HepG2 (cell line): ENCODE measurements around the gene GAD1. TPM values are rescaled to one million over a fixed set of nuclear protein-coding genes. Genes with fewer than 3 reads are reported as not detected.
A peak's percentile ranks its signal among the peaks of the same experiment; 100 is the strongest.

Experiments used
- DPF2 ChIP-seq: sonication (generic); formaldehyde crosslinking; IDR thresholded peaks from 2 replicates; pipeline ENCODE4 v1.4.0; 2020; ENCODE audit warnings: mild to moderate bottlenecking, low read depth, missing genetic modification reagents, borderline replicate concordance
- FOSL1 ChIP-seq: sonication (generic); formaldehyde crosslinking; IDR thresholded peaks from 2 replicates; pipeline ENCODE4 v1.9.0; 2021; ENCODE audit warnings: missing genetic modification reagents, borderline replicate concordance
- FOXK2 ChIP-seq: fragments of 450-650 bp; IDR thresholded peaks from 2 replicates; pipeline ENCODE4 v1.6.1; 2016
- MTF1 ChIP-seq: sonication (generic); formaldehyde crosslinking; IDR thresholded peaks from 2 replicates; pipeline ENCODE4 v1.5.0; 2020; ENCODE audit warnings: missing genetic modification reagents
- MTF2 ChIP-seq: sonication (generic); formaldehyde crosslinking; IDR thresholded peaks from 2 replicates; pipeline ENCODE4 v1.5.0; 2020; ENCODE audit warnings: missing genetic modification reagents, borderline replicate concordance
- SUZ12 ChIP-seq: fragments of 150-350 bp; IDR thresholded peaks from 2 replicates; pipeline ENCODE4 v1.6.1; 2014; ENCODE audit warnings: low read depth, low read length
- ZNF124 ChIP-seq: sonication (generic); formaldehyde crosslinking; IDR thresholded peaks from 2 replicates; pipeline ENCODE4 v1.4.0; 2020; ENCODE audit warnings: missing genetic modification reagents
- ZNF713 ChIP-seq: sonication (generic); formaldehyde crosslinking; IDR thresholded peaks from 2 replicates; pipeline ENCODE4 v1.4.0; 2020; ENCODE audit warnings: mild to moderate bottlenecking, missing genetic modification reagents
- polyA plus RNA-seq, 8 experiments: library from polyadenylated mRNA; depleted of rRNA in 3 of 8; stranded (reverse) in 7 of 8; unstranded in 1 of 8; fragments of >200 nt; fragmentation: Illumina TruSeq in 4 of 8; extraction: Trizol in 4 of 8; gene quantifications; 2 replicates each; pipeline versions ENCODE4 v1.2.1 to v1.2.3, GENCODE V29; 2011 to 2016; ENCODE audit warnings: low read depth in 4 of 8, missing spikeins in 1 of 8, mixed read lengths in 1 of 8; ENCODE audit not compliant: insufficient read depth in 1 of 8
- total RNA-seq, 5 experiments: library from RNA; depleted of rRNA; stranded (reverse); fragments of >200 nt; fragmentation: Illumina TruSeq; extraction: Trizol; gene quantifications; 2 replicates each; pipeline ENCODE4 v1.2.3, GENCODE V29; 2016; ENCODE audit warnings: low read depth in 1 of 5
- TF ChIP-seq, protein P1 (sequence below): sonication (generic); formaldehyde crosslinking; IDR thresholded peaks from 2 replicates; pipeline ENCODE4 v1.4.0; 2020; ENCODE audit warnings: mild to moderate bottlenecking, low read depth, missing genetic modification reagents
- TF ChIP-seq, protein P2 (sequence below): sonication (generic); formaldehyde crosslinking; IDR thresholded peaks from 2 replicates; pipeline ENCODE4 v1.5.1; 2020; ENCODE audit warnings: missing genetic modification reagents, mild to moderate bottlenecking, borderline replicate concordance
- TF ChIP-seq, protein P3 (sequence below): sonication (generic); formaldehyde crosslinking; IDR thresholded peaks from 2 replicates; pipeline ENCODE4 v1.4.0; 2020; ENCODE audit warnings: missing genetic modification reagents, borderline replicate concordance
- TF ChIP-seq, protein P4 (sequence below): sonication (generic); formaldehyde crosslinking; IDR thresholded peaks from 2 replicates; pipeline ENCODE4 v1.4.0; 2020; ENCODE audit warnings: missing genetic modification reagents, borderline replicate concordance
- TF ChIP-seq, protein P5 (sequence below): sonication (generic); formaldehyde crosslinking; IDR thresholded peaks from 2 replicates; pipeline ENCODE4 v1.5.1; 2020; ENCODE audit warnings: mild to moderate bottlenecking, missing genetic modification reagents, borderline replicate concordance
- TF ChIP-seq, protein P6 (sequence below): sonication (generic); formaldehyde crosslinking; IDR thresholded peaks from 2 replicates; pipeline ENCODE4 v1.4.0; 2020; ENCODE audit warnings: missing genetic modification reagents
- TF ChIP-seq, protein P7 (sequence below): sonication (generic); formaldehyde crosslinking; IDR thresholded peaks from 2 replicates; pipeline ENCODE4 v1.4.0; 2020; ENCODE audit warnings: mild to moderate bottlenecking, missing genetic modification reagents
- TF ChIP-seq, protein P8 (sequence below): IDR thresholded peaks from 2 replicates; pipeline ENCODE4 v1.6.1; 2012; ENCODE audit warnings: inconsistent platforms
- TF ChIP-seq, protein P9 (sequence below): sonication (generic); formaldehyde crosslinking; IDR thresholded peaks from 2 replicates; pipeline ENCODE4 v1.4.0; 2020; ENCODE audit warnings: missing genetic modification reagents, mild to moderate bottlenecking, borderline replicate concordance

GAD1 gene
- total and polyA plus RNA-seq, 2 of the 13 experiments (the other 11 are each of a cell fraction or from before 2014, with no cell fraction given): 0.09 to 0.13 TPM

DNA sequence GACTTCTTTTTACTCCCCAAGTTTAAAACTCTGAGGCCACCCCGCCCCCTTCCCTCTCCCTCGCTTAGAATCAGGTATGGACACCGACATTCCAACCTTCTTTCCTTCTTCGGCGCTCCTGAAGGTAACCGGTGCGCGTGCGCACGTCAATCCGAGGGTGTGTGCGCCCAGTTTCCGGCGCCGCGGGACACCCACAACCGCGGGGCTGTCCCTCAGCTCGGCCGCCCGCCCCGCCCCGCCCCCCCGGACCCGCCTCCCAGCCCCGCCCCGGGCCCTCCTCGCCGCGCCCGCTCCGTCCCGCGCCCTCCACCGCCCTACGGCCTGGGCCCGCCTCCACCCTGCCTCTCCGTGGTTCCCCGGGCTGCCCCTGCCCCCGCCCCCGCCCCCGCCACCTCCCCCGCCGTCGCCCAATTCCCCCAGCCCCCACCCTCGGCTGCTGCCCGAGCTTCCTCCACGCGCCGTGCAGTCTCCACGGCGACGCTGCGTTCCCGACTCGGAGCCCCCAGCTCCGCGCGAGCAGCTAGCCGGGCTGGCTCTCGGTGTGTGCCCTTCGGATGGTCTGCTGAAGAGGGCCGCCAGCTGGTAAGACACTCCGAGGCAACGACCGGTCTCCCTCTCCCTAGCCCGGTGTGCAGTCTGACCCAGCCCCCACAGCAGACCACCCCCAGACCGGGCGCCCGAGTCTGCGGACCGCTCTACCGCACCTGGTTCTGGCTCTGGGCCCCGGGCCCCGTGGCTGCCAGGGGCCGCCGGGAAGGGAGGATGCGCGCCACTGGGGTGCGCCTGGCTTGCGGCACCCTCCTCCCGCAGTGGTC, 45.9 kb upstream of the GAD1 start (continued):
- TF ChIP-seq, protein P1, sequence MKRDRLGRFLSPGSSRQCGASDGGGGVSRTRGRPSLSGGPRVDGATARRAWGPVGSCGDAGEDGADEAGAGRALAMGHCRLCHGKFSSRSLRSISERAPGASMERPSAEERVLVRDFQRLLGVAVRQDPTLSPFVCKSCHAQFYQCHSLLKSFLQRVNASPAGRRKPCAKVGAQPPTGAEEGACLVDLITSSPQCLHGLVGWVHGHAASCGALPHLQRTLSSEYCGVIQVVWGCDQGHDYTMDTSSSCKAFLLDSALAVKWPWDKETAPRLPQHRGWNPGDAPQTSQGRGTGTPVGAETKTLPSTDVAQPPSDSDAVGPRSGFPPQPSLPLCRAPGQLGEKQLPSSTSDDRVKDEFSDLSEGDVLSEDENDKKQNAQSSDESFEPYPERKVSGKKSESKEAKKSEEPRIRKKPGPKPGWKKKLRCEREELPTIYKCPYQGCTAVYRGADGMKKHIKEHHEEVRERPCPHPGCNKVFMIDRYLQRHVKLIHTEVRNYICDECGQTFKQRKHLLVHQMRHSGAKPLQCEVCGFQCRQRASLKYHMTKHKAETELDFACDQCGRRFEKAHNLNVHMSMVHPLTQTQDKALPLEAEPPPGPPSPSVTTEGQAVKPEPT (CRISPR knock-in tag): no peak
- TF ChIP-seq ZNF124 (CRISPR knock-in tag) (no peak), FOSL1 (no peak), MTF2 (CRISPR knock-in tag) (peak; percentile 90; the same call in 1 of the 2 replicates), FOXK2 (no peak), DPF2 (CRISPR knock-in tag) (no peak), SUZ12 (no peak), MTF1 (CRISPR knock-in tag) (0 out of 2 replicates have a peak, but pooled peaks have one; percentile 55), ZNF713 (CRISPR knock-in tag) (no peak)
- TF ChIP-seq, protein P2, sequence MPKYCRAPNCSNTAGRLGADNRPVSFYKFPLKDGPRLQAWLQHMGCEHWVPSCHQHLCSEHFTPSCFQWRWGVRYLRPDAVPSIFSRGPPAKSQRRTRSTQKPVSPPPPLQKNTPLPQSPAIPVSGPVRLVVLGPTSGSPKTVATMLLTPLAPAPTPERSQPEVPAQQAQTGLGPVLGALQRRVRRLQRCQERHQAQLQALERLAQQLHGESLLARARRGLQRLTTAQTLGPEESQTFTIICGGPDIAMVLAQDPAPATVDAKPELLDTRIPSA (CRISPR knock-in tag): no peak
- TF ChIP-seq, protein P3, sequence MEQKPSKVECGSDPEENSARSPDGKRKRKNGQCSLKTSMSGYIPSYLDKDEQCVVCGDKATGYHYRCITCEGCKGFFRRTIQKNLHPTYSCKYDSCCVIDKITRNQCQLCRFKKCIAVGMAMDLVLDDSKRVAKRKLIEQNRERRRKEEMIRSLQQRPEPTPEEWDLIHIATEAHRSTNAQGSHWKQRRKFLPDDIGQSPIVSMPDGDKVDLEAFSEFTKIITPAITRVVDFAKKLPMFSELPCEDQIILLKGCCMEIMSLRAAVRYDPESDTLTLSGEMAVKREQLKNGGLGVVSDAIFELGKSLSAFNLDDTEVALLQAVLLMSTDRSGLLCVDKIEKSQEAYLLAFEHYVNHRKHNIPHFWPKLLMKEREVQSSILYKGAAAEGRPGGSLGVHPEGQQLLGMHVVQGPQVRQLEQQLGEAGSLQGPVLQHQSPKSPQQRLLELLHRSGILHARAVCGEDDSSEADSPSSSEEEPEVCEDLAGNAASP (CRISPR knock-in tag): peak; percentile 16; the same call in 1 of the 2 replicates
- TF ChIP-seq, protein P4, sequence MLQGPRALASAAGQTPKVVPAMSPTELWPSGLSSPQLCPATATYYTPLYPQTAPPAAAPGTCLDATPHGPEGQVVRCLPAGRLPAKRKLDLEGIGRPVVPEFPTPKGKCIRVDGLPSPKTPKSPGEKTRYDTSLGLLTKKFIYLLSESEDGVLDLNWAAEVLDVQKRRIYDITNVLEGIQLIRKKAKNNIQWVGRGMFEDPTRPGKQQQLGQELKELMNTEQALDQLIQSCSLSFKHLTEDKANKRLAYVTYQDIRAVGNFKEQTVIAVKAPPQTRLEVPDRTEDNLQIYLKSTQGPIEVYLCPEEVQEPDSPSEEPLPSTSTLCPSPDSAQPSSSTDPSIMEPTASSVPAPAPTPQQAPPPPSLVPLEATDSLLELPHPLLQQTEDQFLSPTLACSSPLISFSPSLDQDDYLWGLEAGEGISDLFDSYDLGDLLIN (CRISPR knock-in tag): peak; percentile 49; the same call in 1 of the 2 replicates
- TF ChIP-seq, protein P5, sequence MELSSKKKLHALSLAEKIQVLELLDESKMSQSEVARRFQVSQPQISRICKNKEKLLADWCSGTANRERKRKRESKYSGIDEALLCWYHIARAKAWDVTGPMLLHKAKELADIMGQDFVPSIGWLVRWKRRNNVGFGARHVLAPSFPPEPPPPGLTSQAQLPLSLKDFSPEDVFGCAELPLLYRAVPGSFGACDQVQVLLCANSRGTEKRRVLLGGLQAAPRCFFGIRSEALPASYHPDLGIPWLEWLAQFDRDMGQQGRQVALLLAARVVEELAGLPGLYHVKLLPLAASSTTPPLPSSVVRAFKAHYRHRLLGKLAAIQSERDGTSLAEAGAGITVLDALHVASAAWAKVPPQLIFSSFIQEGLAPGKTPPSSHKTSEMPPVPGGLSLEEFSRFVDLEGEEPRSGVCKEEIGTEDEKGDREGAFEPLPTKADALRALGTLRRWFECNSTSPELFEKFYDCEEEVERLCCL: no peak
- TF ChIP-seq, protein P6, sequence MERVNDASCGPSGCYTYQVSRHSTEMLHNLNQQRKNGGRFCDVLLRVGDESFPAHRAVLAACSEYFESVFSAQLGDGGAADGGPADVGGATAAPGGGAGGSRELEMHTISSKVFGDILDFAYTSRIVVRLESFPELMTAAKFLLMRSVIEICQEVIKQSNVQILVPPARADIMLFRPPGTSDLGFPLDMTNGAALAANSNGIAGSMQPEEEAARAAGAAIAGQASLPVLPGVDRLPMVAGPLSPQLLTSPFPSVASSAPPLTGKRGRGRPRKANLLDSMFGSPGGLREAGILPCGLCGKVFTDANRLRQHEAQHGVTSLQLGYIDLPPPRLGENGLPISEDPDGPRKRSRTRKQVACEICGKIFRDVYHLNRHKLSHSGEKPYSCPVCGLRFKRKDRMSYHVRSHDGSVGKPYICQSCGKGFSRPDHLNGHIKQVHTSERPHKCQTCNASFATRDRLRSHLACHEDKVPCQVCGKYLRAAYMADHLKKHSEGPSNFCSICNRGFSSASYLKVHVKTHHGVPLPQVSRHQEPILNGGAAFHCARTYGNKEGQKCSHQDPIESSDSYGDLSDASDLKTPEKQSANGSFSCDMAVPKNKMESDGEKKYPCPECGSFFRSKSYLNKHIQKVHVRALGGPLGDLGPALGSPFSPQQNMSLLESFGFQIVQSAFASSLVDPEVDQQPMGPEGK: peak; percentile 56
- TF ChIP-seq, protein P7, sequence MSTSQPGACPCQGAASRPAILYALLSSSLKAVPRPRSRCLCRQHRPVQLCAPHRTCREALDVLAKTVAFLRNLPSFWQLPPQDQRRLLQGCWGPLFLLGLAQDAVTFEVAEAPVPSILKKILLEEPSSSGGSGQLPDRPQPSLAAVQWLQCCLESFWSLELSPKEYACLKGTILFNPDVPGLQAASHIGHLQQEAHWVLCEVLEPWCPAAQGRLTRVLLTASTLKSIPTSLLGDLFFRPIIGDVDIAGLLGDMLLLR (CRISPR knock-in tag): no peak
- TF ChIP-seq, protein P8, sequence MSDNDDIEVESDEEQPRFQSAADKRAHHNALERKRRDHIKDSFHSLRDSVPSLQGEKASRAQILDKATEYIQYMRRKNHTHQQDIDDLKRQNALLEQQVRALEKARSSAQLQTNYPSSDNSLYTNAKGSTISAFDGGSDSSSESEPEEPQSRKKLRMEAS: peak; percentile 74
- TF ChIP-seq, protein P9, sequence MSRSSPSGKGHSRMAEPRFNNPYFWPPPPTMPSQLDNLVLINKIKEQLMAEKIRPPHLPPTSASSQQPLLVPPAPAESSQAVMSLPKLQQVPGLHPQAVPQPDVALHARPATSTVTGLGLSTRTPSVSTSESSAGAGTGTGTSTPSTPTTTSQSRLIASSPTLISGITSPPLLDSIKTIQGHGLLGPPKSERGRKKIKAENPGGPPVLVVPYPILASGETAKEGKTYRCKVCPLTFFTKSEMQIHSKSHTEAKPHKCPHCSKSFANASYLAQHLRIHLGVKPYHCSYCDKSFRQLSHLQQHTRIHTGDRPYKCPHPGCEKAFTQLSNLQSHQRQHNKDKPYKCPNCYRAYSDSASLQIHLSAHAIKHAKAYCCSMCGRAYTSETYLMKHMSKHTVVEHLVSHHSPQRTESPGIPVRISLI (CRISPR knock-in tag): 0 out of 2 replicates have a peak, but pooled peaks have one; percentile 25
